Mesendoderm (in vitro differentiated cells): ENCODE data around the gene FBXO24.

Experiments
- DNase-seq: peaks from one replicate; pipeline ENCODE4 v3.0.0; 2013
- H2AK5ac ChIP-seq: 2 replicates; pipeline ENCODE4 v1.6.1; 2013; ENCODE audit warnings: low read length, inconsistent platforms
- H2BK120ac ChIP-seq: 2 replicates; pipeline ENCODE4 v1.6.1; 2013; ENCODE audit warnings: low read depth, mild to moderate bottlenecking, low read length, moderate library complexity, mixed read lengths
- H2BK15ac ChIP-seq: replicated peaks from 2 replicates; pipeline ENCODE4 v1.6.1; 2013; ENCODE audit warnings: low read depth, mild to moderate bottlenecking, moderate library complexity
- H2BK5ac ChIP-seq: 2 replicates; pipeline ENCODE4 v1.6.1; 2013; ENCODE audit warnings: low read length, inconsistent platforms
- H3K18ac ChIP-seq: 2 replicates; pipeline ENCODE4 v1.6.1; 2013; ENCODE audit warnings: mild to moderate bottlenecking, low read length, mixed read lengths
- H3K23ac ChIP-seq: one replicate; pipeline ENCODE4 v1.6.1; 2013; ENCODE audit warnings: low read length
- H3K27ac ChIP-seq: 2 replicates; pipeline ENCODE4 v1.5.1; 2013; ENCODE audit warnings: low read depth, mild to moderate bottlenecking, inconsistent platforms, low read length, moderate library complexity
- H3K27me3 ChIP-seq: 2 replicates; pipeline ENCODE4 v1.6.1; 2013; ENCODE audit warnings: low read length, control low read depth, mild to moderate bottlenecking, inconsistent platforms; ENCODE audit not compliant: insufficient read depth, poor library complexity
- H3K36me3 ChIP-seq: 2 replicates; pipeline ENCODE4 v1.6.1; 2013; ENCODE audit warnings: low read length, inconsistent platforms; ENCODE audit not compliant: control insufficient read depth, insufficient read depth
- H3K4ac ChIP-seq: one replicate; pipeline ENCODE4 v1.6.1; 2013; ENCODE audit warnings: low read depth, mild to moderate bottlenecking, low read length, moderate library complexity
- H3K4me1 ChIP-seq: 2 replicates; pipeline ENCODE4 v1.6.1; 2013; ENCODE audit warnings: low read depth, low read length, inconsistent platforms; ENCODE audit not compliant: control insufficient read depth
- H3K4me2 ChIP-seq: 2 replicates; pipeline ENCODE4 v1.6.1; 2013; ENCODE audit warnings: low read length
- H3K4me3 ChIP-seq: 2 replicates; pipeline ENCODE4 v1.5.1; 2013; ENCODE audit warnings: mild to moderate bottlenecking, low read length
- H3K56ac ChIP-seq: one replicate; pipeline ENCODE4 v1.6.1; 2013; ENCODE audit warnings: low read length
- H3K79me1 ChIP-seq: 2 replicates; pipeline ENCODE4 v1.6.1; 2013; ENCODE audit warnings: low read length, inconsistent platforms
- H3K79me2 ChIP-seq: 2 replicates; pipeline ENCODE4 v1.6.1; 2013; ENCODE audit warnings: mild to moderate bottlenecking, low read length; ENCODE audit not compliant: control insufficient read depth, insufficient read depth
- H3K9ac ChIP-seq: 2 replicates; pipeline ENCODE4 v1.6.1; 2013; ENCODE audit warnings: low read length, inconsistent platforms
- H4K5ac ChIP-seq: one replicate; pipeline ENCODE4 v1.6.1; 2013; ENCODE audit warnings: low read length
- H4K8ac ChIP-seq: one replicate; pipeline ENCODE4 v1.6.1; 2013; ENCODE audit warnings: low read depth, mild to moderate bottlenecking, control low read depth, low read length, moderate library complexity
- WGBS: extraction: QIAGEN DNeasy Blood & Tissue Kit; methylation state at CpG from one replicate; pipeline ENCODE4 v1.1.7; 2013; ENCODE audit warnings: low lambda C conversion rate, missing lambda C conversion rate; ENCODE audit not compliant: insufficient coverage; ENCODE audit errors: extremely low coverage; 5-methylcytosine and 5-hydroxymethylcytosine counted together

The FBXO24 gene

DNA sequence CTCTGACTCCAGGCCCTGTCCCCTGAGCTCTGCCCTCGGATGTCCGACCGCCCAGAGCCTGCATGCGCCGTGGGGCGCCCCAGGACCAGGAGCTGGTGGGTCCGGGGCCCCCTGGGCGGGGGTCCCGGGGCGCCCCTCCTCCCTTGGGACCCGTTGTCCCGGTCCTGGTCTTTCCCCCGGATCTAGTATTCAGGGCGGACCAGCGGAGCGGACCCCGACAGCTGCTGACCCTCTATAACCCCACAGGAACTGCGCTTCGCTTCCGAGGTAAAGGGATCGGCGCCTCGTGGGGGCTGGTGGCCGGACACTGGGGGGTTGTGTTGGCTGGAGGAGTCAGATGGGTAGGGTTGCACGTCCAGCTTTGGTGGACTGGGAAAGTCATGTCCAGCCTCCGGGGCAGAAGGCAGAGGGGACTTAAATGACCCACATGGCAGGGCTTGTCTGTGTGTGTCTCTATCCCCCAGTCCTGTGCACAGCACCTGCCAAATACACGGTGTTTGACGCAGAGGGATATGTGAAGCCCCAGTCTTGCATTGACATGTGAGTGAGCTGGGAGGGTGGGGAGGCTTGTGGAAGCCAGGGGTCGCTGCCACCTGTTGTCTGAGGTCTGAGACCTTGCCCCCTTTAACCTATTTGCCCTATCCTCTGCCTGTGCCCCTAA is 26.7 kb downstream of the FBXO24 start:
- Histone ChIP-seq H4K8ac (no peak overlapping the region), H3K4ac (no peak overlapping the region), H3K56ac (peak overlapping the region; percentile 87), H2BK5ac (no peak overlapping the region), H3K18ac (no peak overlapping the region), H3K4me3 (peak overlapping the region; percentile 51), H2BK120ac (no peak overlapping the region), H3K9ac (peak overlapping the region; percentile 80), H3K79me2 (no peaks in the 10 kb centered on the region), H3K4me1 (no peaks in the 10 kb centered on the region), H3K4me2 (peak overlapping the region; percentile 56), H3K36me3 (no peaks in the 10 kb centered on the region), H2BK15ac (no peak overlapping the region), H3K27ac (no peak overlapping the region), H4K5ac (no peak overlapping the region), H3K27me3 (no peaks in the 10 kb centered on the region), H3K23ac (peak overlapping the region; percentile 16), H2AK5ac (no peak overlapping the region), H3K79me1 (no peaks in the 10 kb centered on the region)
- DNase-seq: no peak
- WGBS: no CpG with 5 or more reads among the region's 29 CpGs

DNA sequence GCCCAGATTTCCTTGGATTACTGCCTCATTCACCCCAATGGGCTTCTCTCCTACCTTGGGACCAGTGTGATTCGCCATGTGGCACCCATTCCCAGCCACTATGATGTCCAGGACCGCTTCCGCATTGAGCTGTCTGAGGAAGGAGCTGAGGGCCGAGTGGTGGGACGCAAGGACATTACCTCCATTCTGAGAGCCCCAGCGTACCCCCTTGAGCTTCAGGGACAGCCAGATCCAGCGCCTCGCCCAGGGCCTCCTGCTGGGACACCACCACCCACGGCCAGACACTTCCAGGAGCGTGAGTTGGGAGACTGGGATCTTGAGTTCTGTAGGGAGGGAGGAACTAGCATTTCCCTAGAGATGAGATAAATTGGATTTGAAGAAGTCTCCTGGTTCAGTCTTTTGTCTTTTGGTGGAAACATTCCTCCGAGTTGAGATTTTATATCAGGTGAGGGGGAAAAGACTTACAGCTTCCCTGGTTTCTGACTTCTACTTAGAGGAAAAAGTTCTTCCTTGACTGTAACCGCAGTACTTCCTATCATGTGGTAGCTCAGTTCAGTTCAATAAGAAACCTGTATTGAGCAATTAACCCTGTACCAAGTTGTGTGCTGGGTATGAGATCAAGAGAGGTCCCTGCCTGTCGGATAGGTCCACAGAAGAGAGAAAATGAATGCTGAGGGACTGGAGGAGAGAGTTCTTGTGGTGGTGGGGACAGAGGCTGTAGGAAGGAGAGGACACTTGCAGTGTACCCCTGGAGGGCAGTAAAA is 27.5 kb downstream of the FBXO24 start:
- Histone ChIP-seq H4K8ac (no peak overlapping the region), H3K27me3 (no peaks in the 10 kb centered on the region), H3K4ac (no peak overlapping the region), H3K79me2 (no peaks in the 10 kb centered on the region), H3K4me2 (no peak overlapping the region), H4K5ac (no peak overlapping the region), H3K4me1 (no peaks in the 10 kb centered on the region), H3K18ac (no peak overlapping the region), H3K4me3 (no peak overlapping the region), H3K36me3 (no peaks in the 10 kb centered on the region), H2BK15ac (no peak overlapping the region), H2BK5ac (no peak overlapping the region), H2AK5ac (no peak overlapping the region), H2BK120ac (no peak overlapping the region), H3K23ac (peak overlapping the region; percentile 16), H3K9ac (no peak overlapping the region), H3K27ac (no peak overlapping the region), H3K56ac (no peak overlapping the region), H3K79me1 (no peaks in the 10 kb centered on the region)
- no peak for DNase-seq
- no CpG with 5 or more reads among the region's 13 CpGs for WGBS

DNA sequence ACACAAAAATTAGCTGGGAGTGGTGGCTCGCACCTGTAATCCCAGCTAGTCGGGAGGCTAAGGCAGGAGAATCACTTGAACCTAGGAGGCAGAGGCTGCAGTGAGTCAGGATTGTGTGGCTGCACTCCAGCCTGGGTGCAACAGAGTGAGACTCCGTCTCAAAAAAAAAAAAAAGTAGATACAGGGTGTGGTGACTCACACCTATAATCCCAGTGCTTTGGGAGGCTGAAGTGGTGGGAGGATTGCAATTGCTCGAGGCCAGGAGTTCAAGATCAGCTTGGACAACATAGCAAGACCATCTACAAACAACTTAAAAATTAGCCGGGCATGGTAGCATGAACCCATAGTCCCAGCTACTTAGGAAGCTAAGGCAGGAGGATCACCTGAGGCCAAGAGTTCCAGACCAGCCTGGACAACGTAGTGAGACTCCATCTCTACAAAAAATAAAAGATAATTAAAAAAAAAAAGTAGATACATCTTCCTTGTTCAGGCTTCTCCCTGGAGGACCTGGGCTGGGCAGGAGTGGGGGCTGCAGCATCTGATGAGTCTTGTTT is 28.3 kb downstream of the FBXO24 start:
- H4K8ac ChIP-seq: no peak overlapping the region
- no peak overlapping the region for H3K18ac ChIP-seq
- H3K4ac ChIP-seq: no peak overlapping the region
- H3K4me2 ChIP-seq: no peak overlapping the region
- no peak overlapping the region for H2AK5ac ChIP-seq
- WGBS: no CpG with 5 or more reads among the region's 6 CpGs
- H3K27ac ChIP-seq: no peak overlapping the region
- no peaks in the 10 kb centered on the region for H3K79me2 ChIP-seq
- H3K23ac ChIP-seq: no peak overlapping the region
- H3K4me3 ChIP-seq: no peak overlapping the region
- H4K5ac ChIP-seq: no peak overlapping the region
- no peaks in the 10 kb centered on the region for H3K36me3 ChIP-seq
- no peaks in the 10 kb centered on the region for H3K4me1 ChIP-seq
- H3K56ac ChIP-seq: no peak overlapping the region
- no peak for DNase-seq
- H3K79me1 ChIP-seq: no peaks in the 10 kb centered on the region
- H3K9ac ChIP-seq: no peak overlapping the region
- no peak overlapping the region for H2BK15ac ChIP-seq
- no peaks in the 10 kb centered on the region for H3K27me3 ChIP-seq
- H2BK5ac ChIP-seq: no peak overlapping the region
- no peak overlapping the region for H2BK120ac ChIP-seq

DNA sequence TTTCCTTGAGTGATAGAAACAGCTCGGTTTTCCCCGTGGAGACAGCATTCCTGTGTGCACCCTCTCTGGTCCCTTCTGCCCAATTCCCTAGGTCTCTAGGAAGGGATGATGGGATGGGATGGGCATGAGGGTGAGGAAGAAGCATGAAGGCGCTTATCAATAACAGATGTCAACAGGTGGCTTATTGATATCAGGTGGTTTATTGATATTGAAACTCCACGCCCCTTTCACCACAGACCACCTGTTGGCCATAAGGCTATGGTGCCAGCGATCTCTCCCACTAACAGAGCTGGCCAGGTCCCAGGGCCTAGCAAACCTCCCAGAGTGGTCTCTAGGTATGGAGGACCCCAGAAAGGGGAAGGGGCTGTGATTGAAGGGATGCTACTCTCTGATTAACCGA is 34.1 kb downstream of the FBXO24 start:
- Histone ChIP-seq H4K5ac (no peak overlapping the region), H3K4ac (no peak overlapping the region), H2BK5ac (no peak overlapping the region), H3K56ac (no peak overlapping the region), H3K9ac (no peak overlapping the region), H3K4me3 (no peak overlapping the region), H2BK15ac (no peak overlapping the region), H3K18ac (no peak overlapping the region), H4K8ac (no peak overlapping the region), H3K27me3 (no peaks in the 10 kb centered on the region), H3K79me1 (no peaks in the 10 kb centered on the region), H3K36me3 (no peaks in the 10 kb centered on the region), H3K4me2 (no peak overlapping the region), H2BK120ac (no peak overlapping the region), H2AK5ac (no peak overlapping the region), H3K23ac (no peak overlapping the region), H3K79me2 (no peaks in the 10 kb centered on the region), H3K4me1 (no peaks in the 10 kb centered on the region), H3K27ac (no peak overlapping the region)
- WGBS: no CpG with 5 or more reads among the region's 6 CpGs
- DNase-seq: no peak

DNA sequence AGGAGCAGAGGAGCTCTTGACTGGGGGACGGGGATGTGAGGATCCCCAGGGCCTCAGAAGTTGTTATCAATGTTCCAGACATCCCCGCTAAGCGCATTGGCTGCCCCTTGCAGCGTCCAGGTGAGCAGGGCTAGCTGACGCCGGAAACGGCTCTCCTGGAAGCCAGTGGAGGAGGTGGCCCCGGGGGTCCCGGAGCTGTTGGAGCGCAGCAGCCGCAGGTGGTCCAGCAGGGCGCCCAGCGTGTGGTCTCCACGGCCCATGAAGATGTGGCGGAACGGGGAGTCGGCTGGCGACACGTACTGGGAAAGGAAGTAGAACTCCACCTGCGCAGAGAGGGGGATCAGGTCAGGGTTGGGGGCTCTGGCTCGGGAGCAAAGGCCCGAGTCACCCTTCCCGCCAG is 34.7 kb downstream of the FBXO24 start:
- H3K79me1 ChIP-seq: no peaks in the 10 kb centered on the region
- H3K56ac ChIP-seq: no peak overlapping the region

More for the DNA sequence above, 34.7 kb downstream of the FBXO24 start:
- Histone ChIP-seq H3K4me2 (no peak overlapping the region), H3K27me3 (no peaks in the 10 kb centered on the region), H2BK120ac (no peak overlapping the region), H2AK5ac (no peak overlapping the region), H2BK5ac (no peak overlapping the region), H3K27ac (no peak overlapping the region), H3K36me3 (no peaks in the 10 kb centered on the region), H3K79me2 (no peaks in the 10 kb centered on the region), H3K4me1 (no peaks in the 10 kb centered on the region), H4K8ac (no peak overlapping the region), H3K4ac (no peak overlapping the region), H4K5ac (no peak overlapping the region), H3K18ac (no peak overlapping the region), H2BK15ac (no peak overlapping the region), H3K23ac (no peak overlapping the region), H3K4me3 (no peak overlapping the region), H3K9ac (no peak overlapping the region)
- no peak for DNase-seq
- no CpG with 5 or more reads among the region's 23 CpGs for WGBS
